ENCODE measurements around the gene PC.
A peak's percentile ranks its signal among the peaks of the same experiment; 100 is the strongest.

PC gene

GRCh38 chr11:66901964-66902390, 56.2 kb downstream of the PC start:
- ChIA-PET CTCF (no interaction called here), POLR2A (no interaction called here)
- no peak for DNase-seq (ENCODE audit: low read depth, low spot score)
- TF ChIP-seq, protein P1, sequence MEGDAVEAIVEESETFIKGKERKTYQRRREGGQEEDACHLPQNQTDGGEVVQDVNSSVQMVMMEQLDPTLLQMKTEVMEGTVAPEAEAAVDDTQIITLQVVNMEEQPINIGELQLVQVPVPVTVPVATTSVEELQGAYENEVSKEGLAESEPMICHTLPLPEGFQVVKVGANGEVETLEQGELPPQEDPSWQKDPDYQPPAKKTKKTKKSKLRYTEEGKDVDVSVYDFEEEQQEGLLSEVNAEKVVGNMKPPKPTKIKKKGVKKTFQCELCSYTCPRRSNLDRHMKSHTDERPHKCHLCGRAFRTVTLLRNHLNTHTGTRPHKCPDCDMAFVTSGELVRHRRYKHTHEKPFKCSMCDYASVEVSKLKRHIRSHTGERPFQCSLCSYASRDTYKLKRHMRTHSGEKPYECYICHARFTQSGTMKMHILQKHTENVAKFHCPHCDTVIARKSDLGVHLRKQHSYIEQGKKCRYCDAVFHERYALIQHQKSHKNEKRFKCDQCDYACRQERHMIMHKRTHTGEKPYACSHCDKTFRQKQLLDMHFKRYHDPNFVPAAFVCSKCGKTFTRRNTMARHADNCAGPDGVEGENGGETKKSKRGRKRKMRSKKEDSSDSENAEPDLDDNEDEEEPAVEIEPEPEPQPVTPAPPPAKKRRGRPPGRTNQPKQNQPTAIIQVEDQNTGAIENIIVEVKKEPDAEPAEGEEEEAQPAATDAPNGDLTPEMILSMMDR (IDR thresholded peaks at IDR 0.05; ENCODE audit: insufficient read depth, low read length, missing control alignments): no peak
- no peak overlapping the region for H3K4me3 ChIP-seq (ENCODE audit: low read depth, low read length)

- TF ChIP-seq, protein P1 (IDR thresholded peaks at IDR 0.05; ENCODE audit: insufficient read depth, low read length, missing control alignments): no peak
- no peak for DNase-seq (ENCODE audit: low read depth, low spot score)
- ChIA-PET POLR2A (no interaction called here), CTCF (interaction anchor here (0.7 to 6.5 kb wide), 3 partner anchors 11 to 180 kb away, joined by 3 to 40 read pairs (median 4); no protein-coding TSS in a partner anchor)
- no peak overlapping the region for H3K4me3 ChIP-seq (ENCODE audit: low read depth, low read length)
Measured at GRCh38 chr11:66894141-66894540, 64.0 kb downstream of the PC start.

DNA sequence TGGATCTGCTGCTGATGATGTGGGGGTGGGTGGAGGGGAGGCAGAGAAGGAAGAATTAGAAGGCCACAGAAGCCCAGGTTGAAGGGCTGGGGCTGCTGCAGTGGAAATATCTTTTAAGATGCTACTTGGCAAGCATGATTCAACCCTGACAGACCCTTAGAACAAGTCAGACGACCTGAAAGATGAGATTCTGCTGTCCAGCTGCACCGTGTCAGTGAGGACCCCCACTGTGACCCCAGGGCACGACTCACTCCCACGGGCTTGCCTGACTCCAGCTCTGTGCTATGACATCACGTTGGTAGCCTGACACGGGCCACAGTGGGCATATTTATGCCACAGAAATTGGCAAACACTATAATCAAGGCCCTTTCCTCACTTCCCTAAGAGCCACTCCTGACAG, 65.3 kb downstream of the PC start:
- no peak overlapping the region for H3K4me3 ChIP-seq (ENCODE audit: low read depth, low read length)
- TF ChIP-seq, protein P1 (IDR thresholded peaks at IDR 0.05; ENCODE audit: insufficient read depth, low read length, missing control alignments): no peak
- POLR2A ChIA-PET: interaction anchor here (0.9 kb wide), 1 partner anchor 66 kb away, joined by 3 read pairs; the partner anchor contains the start of gene PC
- CTCF ChIA-PET: interaction anchor here (6.5 kb wide), 1 partner anchor 10 kb away, joined by 40 read pairs; no protein-coding TSS in a partner anchor
- DNase-seq (ENCODE audit: low read depth, low spot score): no peak

DNA sequence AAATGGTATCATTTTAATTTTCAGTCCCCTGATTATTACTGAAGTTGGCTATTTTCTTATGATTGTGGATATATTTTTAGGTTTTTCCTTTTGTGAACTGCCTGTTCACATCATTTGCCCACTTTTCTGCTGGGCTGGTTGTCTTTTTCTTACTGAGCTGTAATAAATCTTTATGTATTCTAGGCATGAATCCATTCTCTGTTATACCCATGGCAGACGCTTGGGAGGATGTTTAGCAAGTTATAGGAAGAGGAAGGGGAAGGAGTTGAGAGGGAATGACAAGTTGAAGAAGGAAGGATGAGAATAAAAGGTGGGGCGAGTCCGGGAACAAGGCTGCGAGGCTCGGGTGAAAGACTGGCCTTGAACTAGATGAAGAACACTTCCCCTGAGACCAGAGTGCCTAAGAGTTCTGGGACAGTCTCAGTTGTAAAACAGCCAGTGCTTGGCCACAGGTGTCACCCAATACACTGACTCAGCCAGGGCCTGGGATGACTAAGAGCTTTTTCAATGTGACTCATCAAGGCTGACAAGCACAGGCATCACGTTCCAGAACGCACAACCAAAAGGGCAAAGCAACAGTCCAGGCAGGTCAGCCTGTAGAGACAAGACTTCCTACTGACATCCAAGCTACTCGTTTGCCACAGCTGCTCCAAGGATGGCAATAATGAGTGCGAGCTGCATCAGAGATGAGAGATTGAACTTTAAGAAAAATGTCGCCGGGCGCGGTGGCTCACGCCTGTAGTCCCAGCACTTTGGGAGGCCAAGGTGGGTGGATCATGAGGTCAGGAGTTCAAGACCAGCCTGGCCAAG, 66.1 kb downstream of the PC start:
- POLR2A ChIA-PET: interaction anchor here (0.9 kb wide), 1 partner anchor 67 kb away, joined by 3 read pairs; the partner anchor contains the start of gene PC
- no peak overlapping the region for H3K4me3 ChIP-seq (ENCODE audit: low read depth, low read length)
- CTCF ChIA-PET: interaction anchor here (6.5 kb wide), 1 partner anchor 9 kb away, joined by 40 read pairs; no protein-coding TSS in a partner anchor
- TF ChIP-seq, protein P1 (IDR thresholded peaks at IDR 0.05; ENCODE audit: insufficient read depth, low read length, missing control alignments): no peak
- peak; percentile 58 for DNase-seq (ENCODE audit: low read depth, low spot score)

DNA sequence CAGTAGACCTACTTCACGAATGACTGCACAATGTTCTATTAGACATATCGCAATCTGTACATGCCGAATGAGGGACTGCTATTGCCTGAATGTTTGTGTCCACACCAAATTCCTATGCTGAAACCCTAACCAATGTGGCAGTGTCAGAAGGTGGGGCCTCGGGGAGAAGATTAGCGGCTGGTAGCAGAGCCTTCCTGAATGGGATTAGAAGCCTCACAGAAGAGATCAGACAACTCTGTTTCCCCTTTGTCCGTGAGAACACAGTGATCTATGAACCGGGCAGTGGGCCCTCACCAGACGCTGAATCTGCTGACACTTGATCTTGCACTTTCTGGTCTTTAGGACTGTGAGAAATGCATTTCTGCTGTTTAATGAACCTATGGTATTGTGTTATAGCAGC, 68.2 kb downstream of the PC start:
- no peak for DNase-seq (ENCODE audit: low read depth, low spot score)
- CTCF ChIA-PET: no interaction called here
- TF ChIP-seq, protein P1 (IDR thresholded peaks at IDR 0.05; ENCODE audit: insufficient read depth, low read length, missing control alignments): no peak
- no peak overlapping the region for H3K4me3 ChIP-seq (ENCODE audit: low read depth, low read length)
- POLR2A ChIA-PET: no interaction called here

- ChIA-PET POLR2A (no interaction called here), CTCF (no interaction called here)
- no peak overlapping the region for H3K4me3 ChIP-seq (ENCODE audit: low read depth, low read length)
- no peak for DNase-seq (ENCODE audit: low read depth, low spot score)
- TF ChIP-seq, protein P1 (IDR thresholded peaks at IDR 0.05; ENCODE audit: insufficient read depth, low read length, missing control alignments): no peak
Measured at GRCh38 chr11:66888282-66888681, 69.9 kb downstream of the PC start.
